SKM-1 (cell line): Measurements from ENCODE around the gene UCN3.
"Not testable (repeated sequence)": the region's sequence is repeated elsewhere in the genome, so short reads cannot be mapped to it uniquely, and the experiment has no call there.

ENCODE experiments used
- DNase-seq: peaks from one replicate; lab custom pipeline; 2025; ENCODE audit not compliant: unreplicated experiment; lab: John Stamatoyannopoulos, UW

Gene UCN3

GRCh38 chr10:5365928-5366327, 1.2 kb downstream of the UCN3 start:
- DNase-seq, result no peak

DNA sequence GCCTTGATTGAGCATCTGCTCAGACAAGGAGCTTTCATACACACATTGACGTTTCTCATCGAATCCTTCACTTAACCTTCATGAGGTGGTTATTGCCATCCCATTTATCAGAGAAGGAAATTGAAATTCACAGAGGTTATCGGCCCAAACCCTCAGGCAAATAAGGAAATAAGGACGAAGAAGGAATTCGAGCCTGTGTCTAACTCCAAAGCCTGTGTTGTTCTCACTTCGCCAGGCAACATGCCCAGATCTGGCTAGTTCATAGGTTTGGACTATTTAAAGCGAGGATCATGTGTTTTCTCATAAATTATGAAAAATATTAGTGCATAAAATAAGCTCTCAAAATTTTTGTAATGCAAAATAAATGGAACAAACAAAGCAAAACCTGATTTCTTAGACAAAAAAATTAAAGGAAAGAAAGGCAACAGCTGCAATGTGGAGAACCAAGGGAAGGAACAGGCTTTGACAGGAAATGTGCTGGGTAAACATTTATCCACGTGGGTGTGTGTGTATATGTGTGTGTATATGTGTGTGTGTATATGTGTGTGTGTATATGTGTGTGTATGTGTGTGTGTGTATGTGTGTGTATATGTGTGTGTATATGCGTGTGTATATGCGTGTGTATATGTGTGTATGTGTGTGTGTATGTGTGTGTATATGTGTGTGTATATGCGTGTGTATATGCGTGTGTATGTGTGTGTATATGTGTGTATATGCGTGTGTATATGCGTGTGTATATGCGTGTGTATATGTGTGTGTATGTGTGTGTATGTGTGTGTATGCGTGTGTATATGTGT, 4.8 kb downstream of the UCN3 start:
- DNase-seq, result no peak

DNA sequence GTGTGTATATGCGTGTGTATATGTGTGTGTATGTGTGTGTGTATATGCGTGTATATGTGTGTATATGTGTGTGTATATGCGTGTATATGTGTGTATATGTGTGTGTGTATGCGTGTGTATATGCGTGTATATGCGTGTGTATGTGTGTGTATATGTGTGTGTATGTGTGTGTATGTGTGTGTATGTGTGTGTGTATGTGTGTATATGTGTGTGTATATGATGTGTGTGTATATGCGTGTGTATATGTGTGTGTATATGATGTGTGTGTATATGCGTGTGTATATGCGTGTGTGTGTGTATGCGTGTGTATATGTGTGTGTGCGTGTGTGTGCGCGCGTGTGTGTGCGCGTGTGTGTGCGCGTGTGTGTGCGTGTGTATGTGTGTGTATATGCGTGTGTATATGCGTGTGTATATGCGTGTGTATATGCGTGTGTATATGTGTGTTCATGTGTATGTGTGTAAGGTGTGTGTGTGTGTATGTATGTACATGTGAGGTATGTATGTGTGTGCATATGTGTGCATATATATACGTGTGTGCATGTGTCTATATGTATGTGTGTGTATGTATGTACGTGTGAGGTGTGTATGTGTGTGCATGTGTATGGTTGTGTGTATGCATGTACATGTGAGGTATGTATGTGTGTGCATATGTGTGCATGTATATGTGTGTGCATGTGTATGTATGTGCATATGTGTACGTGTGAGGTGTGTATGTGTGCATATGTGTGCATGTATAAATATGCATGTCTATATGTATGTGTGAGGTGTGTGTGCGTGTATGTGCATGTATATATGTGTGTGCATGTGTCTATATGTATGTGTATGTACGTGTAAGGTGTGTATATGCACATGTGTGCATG, 6.0 kb downstream of the UCN3 start:
- no peak for DNase-seq

GRCh38 chr10:5373307-5373706, 8.5 kb downstream of the UCN3 start:
- DNase-seq, result no peak

DNA sequence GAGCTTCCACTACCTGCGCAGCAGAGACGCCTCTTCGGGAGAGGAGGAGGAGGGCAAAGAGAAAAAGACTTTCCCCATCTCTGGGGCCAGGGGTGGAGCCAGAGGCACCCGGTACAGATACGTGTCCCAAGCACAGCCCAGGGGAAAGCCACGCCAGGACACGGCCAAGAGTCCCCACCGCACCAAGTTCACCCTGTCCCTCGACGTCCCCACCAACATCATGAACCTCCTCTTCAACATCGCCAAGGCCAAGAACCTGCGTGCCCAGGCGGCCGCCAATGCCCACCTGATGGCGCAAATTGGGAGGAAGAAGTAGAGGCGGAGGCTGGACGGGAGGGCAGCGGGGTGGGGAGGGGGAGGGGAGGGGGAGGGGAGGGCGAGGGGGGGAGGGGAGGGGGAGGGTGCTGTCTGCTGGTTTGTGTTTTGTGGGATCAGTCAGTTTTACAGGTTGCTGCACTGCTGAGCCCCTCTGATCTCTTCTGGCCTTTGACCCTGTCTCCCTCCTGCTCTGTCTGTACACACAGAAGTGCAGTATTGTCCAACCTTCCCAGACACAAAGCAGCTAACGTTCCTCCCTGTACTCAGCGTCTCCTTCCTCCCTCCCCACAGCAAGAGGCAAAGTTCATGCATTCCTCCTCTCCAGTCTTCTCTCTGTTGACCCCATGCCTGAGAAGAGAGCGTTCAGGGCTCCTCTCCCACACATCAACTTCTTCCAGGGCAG, 9.3 kb downstream of the UCN3 start:
- no peak for DNase-seq

DNA sequence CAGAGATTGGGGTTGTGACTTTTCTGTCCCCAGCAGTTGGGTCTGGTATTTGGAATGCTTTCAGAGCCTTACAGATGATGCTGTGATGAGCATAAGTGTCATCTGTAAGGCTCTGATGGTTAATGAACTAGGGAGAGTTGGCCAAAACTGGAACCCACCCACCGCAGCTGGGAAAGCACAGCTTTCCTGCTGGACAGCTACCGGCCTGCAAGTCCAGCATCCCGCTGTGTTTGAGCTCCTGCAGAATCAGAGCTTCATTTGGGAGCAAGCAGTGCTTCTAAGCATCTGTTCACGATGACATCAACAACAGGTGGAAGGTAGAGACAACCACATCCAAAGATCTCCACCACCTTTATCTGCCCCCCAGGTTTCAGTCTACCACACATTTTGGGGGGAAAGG, 11.7 kb downstream of the UCN3 start:
- DNase-seq, result no peak

- DNase-seq, result not testable (repeated sequence)
Observed at GRCh38 chr10:5379202-5379601, 14.4 kb downstream of the UCN3 start.

- not testable (repeated sequence) for DNase-seq
Observed at GRCh38 chr10:5380395-5380794, 15.6 kb downstream of the UCN3 start.

- DNase-seq, result no peak
Observed at GRCh38 chr10:5381187-5381586, 16.4 kb downstream of the UCN3 start.

DNA sequence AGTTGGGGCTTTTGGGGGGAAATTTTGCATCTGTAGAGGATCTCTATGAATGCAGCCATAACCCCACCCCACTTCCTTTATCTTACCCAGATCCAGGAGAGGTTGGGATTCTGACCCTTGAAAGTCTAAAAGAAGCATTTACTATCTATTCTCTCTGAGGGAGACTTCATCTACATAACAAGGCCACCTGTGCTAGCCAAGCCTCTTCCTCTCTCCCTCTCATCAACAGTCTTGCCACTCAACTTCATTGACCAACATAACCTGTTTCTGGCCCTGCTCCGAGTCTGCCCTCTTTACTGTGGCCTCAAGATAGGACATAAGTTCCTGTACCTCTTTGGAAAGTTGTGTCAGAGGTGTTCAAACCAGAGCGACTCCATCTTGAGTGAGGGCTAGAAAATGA, 20.5 kb downstream of the UCN3 start:
- DNase-seq, result no peak

GRCh38 chr10:5387169-5387568, 22.4 kb downstream of the UCN3 start:
- no peak for DNase-seq

DNA sequence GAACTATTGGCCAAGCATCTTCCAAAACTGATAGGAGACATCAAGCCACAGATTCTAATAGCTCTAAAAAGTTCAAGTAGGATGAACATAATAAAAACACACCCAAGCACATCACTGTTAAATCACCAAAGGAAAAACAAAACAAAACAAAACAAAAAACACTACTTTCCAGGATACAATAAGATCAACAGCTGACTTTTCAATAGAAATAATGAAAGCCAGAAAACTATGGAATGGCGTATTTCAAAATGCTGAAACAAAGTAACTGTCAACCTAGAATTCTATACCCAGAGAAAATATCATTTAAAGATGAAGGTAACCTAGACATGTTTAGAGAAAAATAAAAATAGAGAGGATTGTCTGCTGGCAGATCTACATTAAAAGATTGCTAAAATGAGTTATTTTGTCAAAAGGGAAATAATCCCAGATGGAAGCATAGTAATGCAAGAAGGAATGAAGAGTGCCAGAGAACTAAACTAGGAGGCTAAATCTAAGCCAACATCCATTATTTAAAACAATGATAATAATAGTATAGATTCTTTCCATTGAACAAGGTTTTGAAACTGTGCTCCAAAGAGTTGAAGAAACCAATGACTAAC, 25.9 kb downstream of the UCN3 start:
- DNase-seq, result no peak

DNA sequence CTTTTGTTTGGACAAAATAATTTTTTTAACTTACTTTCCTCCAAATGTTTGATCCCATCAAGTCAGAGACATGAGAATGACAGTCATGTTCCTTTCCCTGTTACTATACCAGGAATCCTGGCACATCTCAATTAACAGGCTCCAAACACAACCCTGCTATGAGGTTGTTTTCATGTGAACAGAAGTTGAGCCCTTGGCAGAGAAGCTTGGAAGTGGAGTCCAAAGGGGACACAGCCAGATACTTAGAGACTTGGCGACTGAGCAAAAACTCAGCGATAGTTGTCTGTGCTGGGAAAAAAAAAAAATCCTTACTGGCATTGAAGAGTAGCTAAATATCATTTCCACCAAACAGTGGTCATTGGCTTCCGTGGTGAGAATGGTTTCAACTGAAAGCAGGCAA, 27.0 kb downstream of the UCN3 start:
- DNase-seq, result no peak

DNA sequence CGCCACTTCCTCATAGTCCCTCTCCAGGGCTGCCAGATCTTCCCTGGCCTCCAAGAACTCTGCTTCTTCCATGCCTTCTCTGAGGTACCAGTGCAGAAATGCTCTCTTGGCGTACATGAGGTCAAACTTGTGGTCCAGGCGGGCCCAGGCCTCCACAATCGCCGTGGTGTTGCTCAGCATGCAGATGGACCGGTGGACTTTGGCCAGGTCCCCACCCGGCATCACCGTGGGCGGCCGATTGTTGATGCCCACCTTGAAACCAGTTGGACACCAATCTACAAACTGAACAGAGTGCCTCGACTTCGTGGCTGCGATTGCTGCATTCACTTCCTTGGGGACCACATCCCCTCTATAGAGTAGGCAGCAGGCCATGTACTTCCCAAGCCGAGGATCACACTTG, 28.8 kb downstream of the UCN3 start:
- DNase-seq, result no peak

- DNase-seq, result no peak
Observed at GRCh38 chr10:5395168-5395567, 30.4 kb downstream of the UCN3 start.

- no peak for DNase-seq
Observed at GRCh38 chr10:5396556-5397300, 32.0 kb downstream of the UCN3 start.

GRCh38 chr10:5399332-5399731, 34.6 kb downstream of the UCN3 start:
- no peak for DNase-seq

GRCh38 chr10:5400468-5401240, 35.9 kb downstream of the UCN3 start:
- DNase-seq, result no peak

DNA sequence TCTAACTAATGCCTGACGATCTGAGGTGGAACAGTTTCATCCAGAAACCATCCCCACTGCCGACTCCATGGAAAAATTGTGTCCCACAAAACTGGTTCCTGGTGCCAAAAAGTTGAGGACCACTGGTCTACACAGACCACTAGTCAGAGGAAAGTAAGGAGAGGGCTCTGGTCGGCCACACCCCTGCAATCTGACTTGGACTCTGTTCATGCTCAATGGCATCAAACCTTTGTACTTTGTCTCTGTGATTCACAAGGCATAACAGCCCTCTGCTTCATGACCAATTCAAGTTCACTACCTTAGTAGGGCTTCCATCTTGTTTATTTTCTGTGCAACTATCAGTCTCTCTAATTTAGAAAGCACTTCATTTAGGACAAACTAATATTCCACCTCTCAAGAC, 38.0 kb downstream of the UCN3 start:
- no peak for DNase-seq
